HCT116 (cell line): ENCODE data around the gene GAK. TPM values are rescaled to one million over a fixed set of nuclear protein-coding genes. Genes with fewer than 3 reads are reported as not detected.

Source experiments
- ATAC-seq: fragments of 200-7000 bp; cut with Tn5 transposase; 2 replicates; pipeline ENCODE4 v1.9.1; 2020; ENCODE audit warnings: mild to moderate bottlenecking, moderate library complexity
- BruUV-seq: library from RNA; stranded (reverse); fragments of 400-500 nt; replicated peaks from 2 replicates; lab custom pipeline; 2021; lab: Mats Ljungman, UMichigan
- CTCF ChIA-PET: fragments of 300-600 bp; sonication (Branson Sonifier 250); formaldehyde crosslinking; loops from one replicate; lab custom pipeline; 2021; ENCODE audit warnings: antibody characterized with exemption; lab: Charles Lee
- POLR2A ChIA-PET: fragments of 300-600, 350-600 bp; sonication (Branson Sonifier 250); formaldehyde crosslinking; loops from one replicate; lab custom pipeline; 2021; ENCODE audit warnings: antibody characterized with exemption; lab: Charles Lee
- RAD21 ChIA-PET, 2 experiments: fragments of 300-600 bp; sonication (Branson Sonifier 250); formaldehyde crosslinking; loops; one replicate each; lab custom pipeline; 2023; ENCODE audit warnings: low total read pairs in 2 of 2; ENCODE audit not compliant: uncharacterized antibody in 2 of 2, unreplicated experiment in 2 of 2, low non-redundant PET in 1 of 2; lab: Charles Lee
- DNase-seq: peaks from one replicate; pipeline ENCODE4 v3.0.0-alpha.2; 2010; ENCODE audit warnings: low read depth, low spot score
- H2AFZ ChIP-seq: fragments of 200-600 bp; shearing (Covaris generic), sonication (generic); 2 replicates; pipeline ENCODE4 v1.6.1; 2017; ENCODE audit warnings: low read depth, mixed run types, mixed read lengths, antibody characterized with exemption, low read length; ENCODE audit not compliant: poor library complexity, severe bottlenecking
- H3K27ac ChIP-seq: 2 replicates; pipeline ENCODE4 v1.5.1; 2012; ENCODE audit warnings: low read depth, low read length
- H3K27me3 ChIP-seq: fragments of 200-600 bp; sonication (generic); 2 replicates; pipeline ENCODE4 v1.6.1; 2016; ENCODE audit warnings: mixed run types, low read length, mixed read lengths; ENCODE audit not compliant: insufficient read depth
- H3K36me3 ChIP-seq, 2 experiments: fragments of 200-500 bp in 1 of 2; fragments of 200-600 bp in 1 of 2; sonication (Bioruptor generic) in 1 of 2; sonication (generic) in 1 of 2; 2 replicates each; pipeline versions ENCODE4 v1.5.1 to v1.6.1; 2014 to 2016; ENCODE audit warnings: low read length in 2 of 2, inconsistent platforms in 1 of 2, mixed read lengths in 1 of 2, mixed run types in 1 of 2; ENCODE audit not compliant: insufficient read depth in 2 of 2, control insufficient read depth in 1 of 2
- H3K4me1 ChIP-seq, 2 experiments: fragments of 200-600 bp in 1 of 2; sonication (generic) in 1 of 2; 2 replicates each; pipeline versions ENCODE4 v1.5.1 to v1.6.1; 2012 to 2017; ENCODE audit warnings: low read length in 2 of 2, inconsistent platforms in 1 of 2, mild to moderate bottlenecking in 1 of 2, mixed read lengths in 1 of 2, mixed run types in 1 of 2, moderate library complexity in 1 of 2; ENCODE audit not compliant: insufficient read depth in 2 of 2, control insufficient read depth in 1 of 2
- H3K4me2 ChIP-seq: fragments of 200-600 bp; sonication (generic); 2 replicates; pipeline ENCODE4 v1.6.1; 2017; ENCODE audit warnings: mixed run types, low read length, mixed read lengths
- H3K4me3 ChIP-seq, 2 experiments: fragments of 200-600 bp in 1 of 2; sonication (generic) in 1 of 2; replicated peaks in 1 of 2; 2 replicates each; pipeline ENCODE4 v1.5.1; 2011 to 2016; ENCODE audit warnings: low read length in 2 of 2, control low read depth in 1 of 2, low read depth in 1 of 2, mild to moderate bottlenecking in 1 of 2, mixed read lengths in 1 of 2, mixed run types in 1 of 2
- H3K79me2 ChIP-seq: fragments of 200-600 bp; sonication (generic); 2 replicates; pipeline ENCODE4 v1.6.1; 2017; ENCODE audit warnings: mild to moderate bottlenecking, mixed run types, low read length, moderate library complexity, mixed read lengths; ENCODE audit not compliant: insufficient read depth
- H3K9ac ChIP-seq: fragments of 200-600 bp; sonication (generic); 2 replicates; pipeline ENCODE4 v1.6.1; 2016; ENCODE audit warnings: low read length, mixed read lengths
- H3K9me2 ChIP-seq: fragments of 200-600 bp; sonication (generic), shearing (Covaris generic); 2 replicates; pipeline ENCODE4 v1.6.1; 2017; ENCODE audit warnings: mixed run types, mild to moderate bottlenecking, moderate library complexity; ENCODE audit not compliant: insufficient read depth
- H3K9me3 ChIP-seq, 2 experiments: fragments of 200-500 bp in 1 of 2; fragments of 200-600 bp in 1 of 2; sonication (Bioruptor generic) in 1 of 2; sonication (generic) in 1 of 2; 2 replicates each; pipeline ENCODE4 v1.6.1; 2014 to 2017; ENCODE audit warnings: low read length in 2 of 2, mixed read lengths in 2 of 2, inconsistent platforms in 1 of 2, low read depth in 1 of 2, mild to moderate bottlenecking in 1 of 2, mixed run types in 1 of 2, moderate library complexity in 1 of 2; ENCODE audit not compliant: control insufficient read depth in 1 of 2, insufficient read depth in 1 of 2
- H4K20me1 ChIP-seq: fragments of 200-600 bp; sonication (generic), shearing (Covaris generic); 2 replicates; pipeline ENCODE4 v1.6.1; 2017; ENCODE audit warnings: mixed run types, mild to moderate bottlenecking, moderate library complexity; ENCODE audit not compliant: insufficient read depth
- CBX3 ChIP-seq: IDR thresholded peaks from 2 replicates; pipeline ENCODE4 v1.6.1; 2012; ENCODE audit warnings: low read depth
- CEBPB ChIP-seq: IDR thresholded peaks from 2 replicates; pipeline ENCODE4 v1.6.1; 2012; ENCODE audit warnings: low read depth
- ELF1 ChIP-seq: IDR thresholded peaks from 2 replicates; pipeline ENCODE4 v1.6.1; 2012; ENCODE audit warnings: low read depth, borderline replicate concordance
- EZH2phosphoT487 ChIP-seq: fragments of 200-600 bp; IDR thresholded peaks from 2 replicates; pipeline ENCODE4 v1.6.1; 2018; ENCODE audit warnings: antibody characterized with exemption, borderline replicate concordance
- POLR2AphosphoS5 ChIP-seq: IDR thresholded peaks from 2 replicates; pipeline ENCODE4 v1.6.1; 2011; ENCODE audit warnings: mild to moderate bottlenecking, low read depth, low read length, moderate library complexity
- SP1 ChIP-seq: IDR thresholded peaks from 2 replicates; pipeline ENCODE4 v1.6.1; 2012; ENCODE audit warnings: low read depth
- TCF7L2 ChIP-seq: IDR thresholded peaks from 2 replicates; pipeline ENCODE4 v1.7.0; 2011; ENCODE audit warnings: borderline replicate concordance, inconsistent platforms; ENCODE audit not compliant: insufficient read depth, insufficient read length; ENCODE audit errors: extremely low read depth
- ZFX ChIP-seq: fragments of 450-650 bp; IDR thresholded peaks from 2 replicates; pipeline ENCODE4 v1.6.1; 2017
- intact Hi-C: fragments of 100-400 bp; cut with micrococcal nuclease; formaldehyde crosslinking; loops from 2 replicates; pipeline ENCODE4 v1.10.0; 2022
- total RNA-seq: library from RNA; stranded (reverse); gene quantifications from one replicate; pipeline ENCODE4 v1.2.1, GENCODE V29; 2021; ENCODE audit not compliant: unreplicated experiment
- TF ChIP-seq, protein P1 (sequence below): IDR thresholded peaks from 2 replicates; pipeline ENCODE4 v1.6.1; 2012; ENCODE audit warnings: low read depth
- TF ChIP-seq, protein P2 (sequence below), 3 experiments: fragments of 200-600 bp in 1 of 3; sonication (generic) in 1 of 3; IDR thresholded peaks in 2 of 3; conservative IDR thresholded peaks in 1 of 3; 2 replicates each; pipeline ENCODE4 v1.5.1; 2012 to 2017; ENCODE audit warnings: low read depth in 2 of 3, low read length in 2 of 3, antibody characterized with exemption in 1 of 3, borderline replicate concordance in 1 of 3, control low read depth in 1 of 3, mild to moderate bottlenecking in 1 of 3, mixed read lengths in 1 of 3, mixed run types in 1 of 3, moderate library complexity in 1 of 3; ENCODE audit not compliant: insufficient read depth in 1 of 3
- TF ChIP-seq, protein P3 (sequence below): IDR thresholded peaks from 2 replicates; pipeline ENCODE4 v1.6.1; 2012

GAK gene
- total RNA-seq, 1 experiment from 2014 or later, result 123 TPM

DNA sequence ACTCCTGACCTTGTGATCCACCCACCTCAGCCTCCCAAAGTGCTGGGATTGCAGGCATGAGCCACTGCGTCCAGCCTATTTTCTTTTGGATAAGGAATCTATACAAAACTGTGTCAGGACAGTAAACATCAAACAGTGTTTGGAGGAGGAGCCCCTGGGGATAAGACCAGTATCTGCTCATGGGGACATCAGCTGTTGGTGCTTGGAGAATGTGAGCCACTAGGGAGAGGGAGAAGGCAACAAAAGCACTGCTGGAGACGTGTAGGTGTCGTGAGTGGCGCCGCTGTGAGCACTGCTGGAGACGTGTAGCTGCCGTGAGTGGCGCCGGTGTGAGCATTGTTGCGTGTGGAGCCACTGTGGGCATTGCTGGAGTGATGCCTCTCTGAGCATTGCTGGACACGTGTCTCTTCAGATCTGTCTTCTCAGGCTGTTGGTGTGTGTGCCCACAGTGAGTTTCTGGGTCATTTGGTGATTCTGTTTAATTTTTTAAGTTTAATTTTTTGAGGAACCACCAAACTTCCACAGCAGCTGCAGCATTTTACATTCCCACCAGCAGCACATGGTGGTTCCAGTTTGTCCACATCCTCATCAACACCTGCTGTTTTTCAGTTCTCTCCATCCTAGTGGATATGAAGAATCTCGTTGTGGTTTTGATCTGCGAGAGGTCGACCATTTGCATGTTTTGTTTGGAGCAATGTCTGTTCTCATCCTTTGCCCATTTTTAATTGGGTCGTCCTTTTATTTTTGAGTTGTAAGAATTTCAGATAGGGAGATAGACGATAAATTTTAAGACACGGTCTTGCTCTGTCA, 22.3 kb upstream of the GAK start:
- ChIA-PET RAD21 (no interaction called here), POLR2A (no interaction called here)
- ATAC-seq, result no peak

More for the DNA sequence above, 22.3 kb upstream of the GAK start:
- Histone ChIP-seq H3K9ac (no peak overlapping the region), H2AFZ (no peak overlapping the region), H4K20me1 (no peaks in the 10 kb centered on the region), H3K27me3 (no peaks in the 10 kb centered on the region), H3K4me2 (no peak overlapping the region), H3K36me3 (no peaks in the 10 kb centered on the region), H3K4me3 (no peak overlapping the region), H3K9me2 (no peaks in the 10 kb centered on the region), H3K9me3 (no peaks in the 10 kb centered on the region), H3K27ac (no peak overlapping the region), H3K4me1 (no peaks in the 10 kb centered on the region), H3K79me2 (no peaks in the 10 kb centered on the region)
- no peak for DNase-seq
- BruUV-seq, result no TSS peak
- TF ChIP-seq POLR2AphosphoS5 (no peak), ZFX (no peak), EZH2phosphoT487 (no peak), ELF1 (no peak), CEBPB (no peak), CBX3 (no peak), SP1 (no peak), TCF7L2 (no peak)
- TF ChIP-seq, protein P1, sequence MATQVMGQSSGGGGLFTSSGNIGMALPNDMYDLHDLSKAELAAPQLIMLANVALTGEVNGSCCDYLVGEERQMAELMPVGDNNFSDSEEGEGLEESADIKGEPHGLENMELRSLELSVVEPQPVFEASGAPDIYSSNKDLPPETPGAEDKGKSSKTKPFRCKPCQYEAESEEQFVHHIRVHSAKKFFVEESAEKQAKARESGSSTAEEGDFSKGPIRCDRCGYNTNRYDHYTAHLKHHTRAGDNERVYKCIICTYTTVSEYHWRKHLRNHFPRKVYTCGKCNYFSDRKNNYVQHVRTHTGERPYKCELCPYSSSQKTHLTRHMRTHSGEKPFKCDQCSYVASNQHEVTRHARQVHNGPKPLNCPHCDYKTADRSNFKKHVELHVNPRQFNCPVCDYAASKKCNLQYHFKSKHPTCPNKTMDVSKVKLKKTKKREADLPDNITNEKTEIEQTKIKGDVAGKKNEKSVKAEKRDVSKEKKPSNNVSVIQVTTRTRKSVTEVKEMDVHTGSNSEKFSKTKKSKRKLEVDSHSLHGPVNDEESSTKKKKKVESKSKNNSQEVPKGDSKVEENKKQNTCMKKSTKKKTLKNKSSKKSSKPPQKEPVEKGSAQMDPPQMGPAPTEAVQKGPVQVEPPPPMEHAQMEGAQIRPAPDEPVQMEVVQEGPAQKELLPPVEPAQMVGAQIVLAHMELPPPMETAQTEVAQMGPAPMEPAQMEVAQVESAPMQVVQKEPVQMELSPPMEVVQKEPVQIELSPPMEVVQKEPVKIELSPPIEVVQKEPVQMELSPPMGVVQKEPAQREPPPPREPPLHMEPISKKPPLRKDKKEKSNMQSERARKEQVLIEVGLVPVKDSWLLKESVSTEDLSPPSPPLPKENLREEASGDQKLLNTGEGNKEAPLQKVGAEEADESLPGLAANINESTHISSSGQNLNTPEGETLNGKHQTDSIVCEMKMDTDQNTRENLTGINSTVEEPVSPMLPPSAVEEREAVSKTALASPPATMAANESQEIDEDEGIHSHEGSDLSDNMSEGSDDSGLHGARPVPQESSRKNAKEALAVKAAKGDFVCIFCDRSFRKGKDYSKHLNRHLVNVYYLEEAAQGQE, result no peak
- TF ChIP-seq, protein P2, sequence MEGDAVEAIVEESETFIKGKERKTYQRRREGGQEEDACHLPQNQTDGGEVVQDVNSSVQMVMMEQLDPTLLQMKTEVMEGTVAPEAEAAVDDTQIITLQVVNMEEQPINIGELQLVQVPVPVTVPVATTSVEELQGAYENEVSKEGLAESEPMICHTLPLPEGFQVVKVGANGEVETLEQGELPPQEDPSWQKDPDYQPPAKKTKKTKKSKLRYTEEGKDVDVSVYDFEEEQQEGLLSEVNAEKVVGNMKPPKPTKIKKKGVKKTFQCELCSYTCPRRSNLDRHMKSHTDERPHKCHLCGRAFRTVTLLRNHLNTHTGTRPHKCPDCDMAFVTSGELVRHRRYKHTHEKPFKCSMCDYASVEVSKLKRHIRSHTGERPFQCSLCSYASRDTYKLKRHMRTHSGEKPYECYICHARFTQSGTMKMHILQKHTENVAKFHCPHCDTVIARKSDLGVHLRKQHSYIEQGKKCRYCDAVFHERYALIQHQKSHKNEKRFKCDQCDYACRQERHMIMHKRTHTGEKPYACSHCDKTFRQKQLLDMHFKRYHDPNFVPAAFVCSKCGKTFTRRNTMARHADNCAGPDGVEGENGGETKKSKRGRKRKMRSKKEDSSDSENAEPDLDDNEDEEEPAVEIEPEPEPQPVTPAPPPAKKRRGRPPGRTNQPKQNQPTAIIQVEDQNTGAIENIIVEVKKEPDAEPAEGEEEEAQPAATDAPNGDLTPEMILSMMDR (IDR thresholded peaks at IDR 0.05 in 2 of 3, conservative IDR thresholded peaks at IDR 0.05 in 1 of 3; ENCODE audit: borderline replicate concordance in 1 of 3, insufficient read depth in 1 of 3, low read depth in 2 of 3, low read length in 2 of 3), result no peak
- TF ChIP-seq, protein P3, sequence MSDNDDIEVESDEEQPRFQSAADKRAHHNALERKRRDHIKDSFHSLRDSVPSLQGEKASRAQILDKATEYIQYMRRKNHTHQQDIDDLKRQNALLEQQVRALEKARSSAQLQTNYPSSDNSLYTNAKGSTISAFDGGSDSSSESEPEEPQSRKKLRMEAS, result no peak
- CTCF ChIA-PET, result no interaction called here
- intact Hi-C loops, result no loop called here
